HG02938 (cell line): ENCODE results near the gene CNTNAP5.

Experiments
- ATAC-seq: cut with Tn5 transposase; IDR thresholded peaks from one replicate; pipeline ENCODE4 v1.9.1; 2021; ENCODE audit warnings: mild to moderate bottlenecking, moderate library complexity; ENCODE audit not compliant: unreplicated experiment

Gene CNTNAP5

DNA sequence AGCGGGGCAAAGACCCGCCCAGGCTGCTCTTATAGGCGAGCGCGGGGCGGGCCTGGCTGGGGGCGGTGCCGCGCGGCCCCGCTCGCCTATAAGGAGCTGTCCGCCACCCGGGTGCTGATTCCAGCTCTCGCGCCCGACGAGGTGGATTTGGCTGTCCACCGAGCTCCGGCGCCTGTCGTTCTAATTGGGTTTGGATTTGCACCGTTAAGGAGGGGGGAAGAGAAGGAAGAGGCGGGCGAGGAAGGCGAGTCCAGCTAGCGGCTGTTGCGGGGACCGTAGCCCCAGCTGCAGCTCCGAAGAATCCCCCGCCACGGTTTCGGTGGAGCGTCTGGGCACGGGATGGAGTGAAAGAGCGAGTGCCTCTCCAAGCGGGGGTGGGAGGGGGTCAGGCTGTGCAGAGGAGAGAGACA lies at the start of gene CNTNAP5:
Gene CNTNAP5 (plus strand): TSS at position 117 of the 410 bp plus-strand sequence. CDS start 364 bp downstream, outside the sequence.
- no peak for ATAC-seq

- ATAC-seq: no peak
These were observed 48.9 kb upstream of the CNTNAP5 start for GRCh38 chr2:123976054-123976648.

DNA sequence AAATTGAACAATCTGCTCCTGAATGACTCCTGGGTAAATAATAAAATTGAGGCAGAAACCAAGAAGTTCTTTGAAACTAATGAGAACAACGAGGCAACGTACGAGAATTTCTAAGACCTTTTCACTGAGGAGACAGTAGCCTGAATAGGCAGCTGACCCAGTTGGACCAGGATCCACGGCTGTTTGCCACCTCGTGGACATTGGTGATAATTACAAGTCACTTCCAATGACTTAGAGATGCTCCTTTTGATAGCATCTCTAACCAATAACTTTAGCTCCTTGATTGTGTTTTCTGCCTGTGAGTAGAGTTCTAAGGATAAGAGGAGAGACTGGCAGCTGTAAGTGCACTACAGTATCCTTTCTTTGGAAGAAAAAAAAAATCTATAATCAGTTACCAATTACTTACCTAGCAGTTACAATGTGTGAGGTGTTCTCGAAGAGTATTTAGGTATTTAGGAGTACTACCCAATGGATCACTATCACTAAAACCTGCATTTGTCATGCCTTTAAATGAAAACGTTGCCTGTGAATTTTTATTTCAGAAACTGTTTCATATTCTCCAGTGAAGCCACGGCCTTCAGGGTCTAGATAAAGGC lies 31.3 kb upstream of the CNTNAP5 start:
- no peak for ATAC-seq

DNA sequence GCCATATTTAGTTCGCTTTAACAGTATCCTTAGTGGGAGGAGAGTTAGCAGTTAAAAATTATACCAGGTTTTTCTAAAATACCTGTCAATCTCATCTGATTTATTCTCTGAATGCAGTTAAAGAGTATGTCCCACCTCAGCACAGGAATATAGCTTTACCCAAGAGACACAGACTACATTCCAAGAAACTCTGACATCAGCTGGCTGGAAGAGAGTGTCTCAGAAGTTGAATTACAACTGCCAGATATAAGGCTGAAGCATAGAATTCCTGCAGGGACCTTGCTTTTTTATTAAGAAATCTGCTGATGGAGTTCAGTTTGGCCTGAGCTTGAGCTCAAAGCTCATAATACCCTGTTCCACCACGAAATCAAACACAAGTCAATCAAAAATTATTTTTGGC lies 25.4 kb upstream of the CNTNAP5 start:
- no peak for ATAC-seq

GRCh38 chr2:124001696-124002430 lies 23.2 kb upstream of the CNTNAP5 start:
- ATAC-seq: no peak

- no peak for ATAC-seq
These were observed 6.2 kb upstream of the CNTNAP5 start for GRCh38 chr2:124018890-124019289.

DNA sequence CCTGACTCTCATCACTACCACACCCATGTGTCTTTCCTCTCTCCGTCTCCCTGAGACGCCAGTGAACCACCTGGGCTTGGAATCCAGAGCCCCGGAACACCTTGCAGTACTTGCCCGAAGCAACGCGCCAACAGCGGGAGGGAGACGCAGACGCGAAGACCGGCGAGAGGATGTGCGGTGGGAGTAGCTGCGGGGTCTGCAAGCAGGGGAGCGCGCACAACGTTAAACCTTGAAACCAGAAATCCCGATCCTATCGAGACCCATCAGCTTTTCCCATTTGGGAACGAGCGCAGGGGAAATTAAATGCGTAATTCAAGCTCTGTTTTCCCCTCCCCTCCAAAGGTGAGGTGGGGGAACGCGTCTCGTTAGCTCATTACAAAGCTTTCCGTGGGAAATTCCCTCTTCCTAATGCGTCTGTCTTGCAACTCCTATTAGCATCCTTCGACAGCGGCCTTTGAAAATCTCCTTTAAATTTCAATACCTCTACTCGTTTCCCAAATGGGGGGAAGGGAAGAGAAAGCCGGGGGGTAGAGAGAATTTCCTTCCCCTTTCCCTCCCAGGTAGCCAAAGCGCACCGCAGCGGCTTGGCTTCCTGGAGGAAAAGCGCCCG lies 421 bp upstream of the CNTNAP5 start:
- ATAC-seq: no peak

GRCh38 chr2:124025891-124026434 lies 876 bp downstream of the CNTNAP5 start:
- ATAC-seq: no peak

- ATAC-seq: no peak
These were observed 1.4 kb downstream of the CNTNAP5 start for GRCh38 chr2:124026503-124026902.

DNA sequence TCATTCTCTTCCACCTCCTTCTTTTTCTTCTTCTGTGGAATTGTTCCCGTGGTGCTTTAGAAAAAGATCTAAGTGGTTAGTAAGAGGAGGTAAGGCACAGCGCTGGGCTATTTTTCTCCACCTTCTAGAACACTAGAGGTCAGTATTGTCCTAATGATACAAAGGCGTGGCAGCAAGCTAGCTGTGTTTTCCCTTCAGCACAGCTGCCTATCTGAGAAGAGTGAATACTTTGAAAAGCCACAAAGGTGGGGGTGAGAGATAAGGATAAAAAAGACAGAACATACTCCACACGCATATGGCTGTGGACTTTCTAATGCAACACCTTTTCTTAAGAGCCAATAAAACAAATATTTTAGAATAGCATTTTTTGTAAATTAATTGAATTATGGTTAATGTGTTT lies 2.1 kb downstream of the CNTNAP5 start:
- peak; percentile 65 for ATAC-seq

DNA sequence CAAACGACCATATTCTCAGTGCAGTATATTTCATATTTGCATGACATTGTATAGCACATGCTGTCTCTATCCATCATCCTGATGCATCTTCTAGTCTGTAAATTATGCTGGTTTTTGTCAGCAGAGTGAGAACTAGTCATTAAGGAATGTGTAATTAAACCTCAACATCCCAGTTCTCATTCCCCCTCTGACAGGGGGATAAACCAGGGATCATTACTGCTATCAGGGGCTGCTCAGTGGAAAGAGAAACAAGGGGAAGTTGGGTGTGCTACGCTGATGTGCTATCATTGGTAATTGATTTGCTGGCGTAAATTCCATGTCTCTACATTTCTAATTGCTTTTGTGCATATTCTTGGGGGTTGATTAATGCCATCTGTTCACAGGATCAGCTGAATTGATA lies 7.7 kb downstream of the CNTNAP5 start:
- no peak for ATAC-seq

DNA sequence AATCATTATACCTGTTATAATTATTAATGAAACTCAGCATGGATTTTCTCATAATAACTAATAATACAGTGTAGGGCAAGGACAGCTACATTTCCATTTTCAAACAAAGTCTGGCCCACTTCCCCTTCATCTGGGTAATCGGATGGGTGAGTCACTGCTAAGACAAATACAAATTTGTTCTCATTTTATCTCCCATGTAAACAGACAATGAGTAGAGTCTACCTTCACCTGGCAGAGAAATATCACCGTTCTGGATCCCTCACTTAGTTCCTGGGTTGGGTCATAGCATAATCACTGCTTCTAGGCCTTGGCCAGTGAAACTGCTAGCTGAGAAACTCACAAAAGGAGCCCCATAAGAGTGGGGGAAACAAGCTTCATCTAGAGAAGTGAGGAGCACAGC lies 9.2 kb downstream of the CNTNAP5 start:
- ATAC-seq: no peak

DNA sequence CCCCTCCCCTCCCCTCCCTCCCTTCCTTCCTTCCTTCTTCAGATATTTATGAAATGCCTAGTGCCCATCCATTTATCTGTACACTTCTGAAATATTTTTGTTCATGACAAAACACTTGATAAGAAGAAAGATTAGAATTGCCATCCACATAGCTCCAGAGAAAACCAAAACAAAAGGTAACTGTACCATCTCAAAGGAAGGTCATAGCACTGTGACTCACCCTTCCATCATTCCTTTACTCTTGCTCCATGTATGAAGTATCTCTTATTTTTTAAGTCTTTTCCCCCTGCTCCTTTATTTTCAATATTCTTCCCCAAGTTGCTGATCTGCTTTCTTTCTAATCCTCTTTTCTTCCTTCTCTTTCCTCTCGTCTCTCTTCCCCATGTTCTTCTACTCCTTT lies 9.9 kb downstream of the CNTNAP5 start:
- ATAC-seq: no peak

DNA sequence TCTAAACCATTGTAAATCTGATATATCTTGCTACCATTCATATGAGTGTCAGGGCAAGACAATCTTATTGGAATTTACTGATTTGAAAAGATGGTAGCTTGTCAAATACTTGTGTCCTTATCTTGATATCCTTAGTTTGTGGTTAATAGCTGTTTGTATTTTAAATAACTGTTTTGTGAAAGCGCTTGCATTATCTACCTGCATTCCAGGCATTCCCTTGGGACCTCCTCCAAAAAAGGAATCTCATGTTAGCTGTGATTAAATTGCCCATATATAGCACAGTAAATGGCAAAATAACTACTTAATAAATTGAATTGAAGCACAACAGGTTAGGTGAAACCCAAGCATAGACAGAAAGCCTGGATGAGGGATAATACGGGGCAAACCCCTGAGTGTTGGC lies 13.9 kb downstream of the CNTNAP5 start:
- no peak for ATAC-seq

DNA sequence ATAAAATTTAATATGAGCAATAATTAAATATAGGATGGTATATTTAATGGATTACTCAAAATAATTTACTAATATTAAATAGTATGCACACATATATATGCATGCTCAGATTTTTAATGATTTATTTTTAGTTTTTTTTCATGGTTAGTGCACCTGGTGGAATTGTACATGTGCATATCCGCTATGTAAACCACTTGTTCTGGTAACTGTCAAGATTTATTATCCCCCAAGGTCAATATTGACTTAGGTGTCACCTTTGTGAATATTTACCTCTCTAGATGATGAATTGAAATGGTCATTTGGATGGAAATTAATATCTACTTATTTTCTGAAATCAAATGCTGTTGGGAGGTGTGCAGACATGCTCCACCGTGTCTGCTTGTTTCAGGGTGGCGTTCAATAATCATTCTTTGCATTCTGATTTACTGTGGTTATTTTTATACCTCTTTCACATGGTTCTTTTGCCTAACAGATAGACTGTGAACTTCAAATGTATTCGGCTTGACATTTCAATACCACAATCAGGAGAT lies 14.7 kb downstream of the CNTNAP5 start:
- ATAC-seq: no peak

DNA sequence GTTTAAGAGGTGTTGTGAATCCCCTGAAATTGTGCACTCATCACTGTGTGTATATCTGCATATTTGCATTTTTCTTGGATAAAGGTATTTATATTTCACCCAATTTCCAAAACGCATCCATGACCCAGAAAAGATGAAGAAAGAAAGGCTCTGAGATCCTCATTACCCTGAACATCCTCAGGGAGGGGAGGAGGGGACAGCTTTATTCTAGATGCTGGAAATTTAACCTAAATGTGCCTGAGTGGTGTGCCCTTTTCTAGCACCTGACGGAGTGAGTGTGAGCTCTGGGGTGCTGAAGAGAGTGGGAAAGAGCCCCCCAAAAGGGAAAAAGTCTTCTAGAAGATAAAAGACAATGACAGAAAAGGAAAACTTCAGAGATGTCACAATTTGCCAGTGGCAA lies 20.8 kb downstream of the CNTNAP5 start:
- ATAC-seq: no peak

DNA sequence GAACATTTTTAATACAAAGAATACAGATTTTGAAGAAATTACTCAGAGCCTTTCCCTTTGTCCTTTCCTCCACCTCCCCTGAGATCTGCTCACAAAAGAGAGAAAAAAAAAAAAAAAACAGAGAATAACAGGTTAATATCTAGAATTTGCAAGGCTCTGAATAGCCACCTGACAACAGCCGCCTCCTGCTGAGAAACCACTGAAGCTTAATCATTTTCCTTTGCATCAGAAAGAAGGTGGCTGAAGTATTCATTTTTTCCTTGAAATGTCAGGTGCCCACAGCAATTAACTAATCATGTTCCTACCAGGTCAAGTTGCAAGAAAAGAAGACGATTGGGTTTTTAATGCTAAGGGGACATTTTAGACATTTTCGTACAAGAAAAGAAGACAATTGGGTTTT lies 21.2 kb downstream of the CNTNAP5 start:
- ATAC-seq: no peak

DNA sequence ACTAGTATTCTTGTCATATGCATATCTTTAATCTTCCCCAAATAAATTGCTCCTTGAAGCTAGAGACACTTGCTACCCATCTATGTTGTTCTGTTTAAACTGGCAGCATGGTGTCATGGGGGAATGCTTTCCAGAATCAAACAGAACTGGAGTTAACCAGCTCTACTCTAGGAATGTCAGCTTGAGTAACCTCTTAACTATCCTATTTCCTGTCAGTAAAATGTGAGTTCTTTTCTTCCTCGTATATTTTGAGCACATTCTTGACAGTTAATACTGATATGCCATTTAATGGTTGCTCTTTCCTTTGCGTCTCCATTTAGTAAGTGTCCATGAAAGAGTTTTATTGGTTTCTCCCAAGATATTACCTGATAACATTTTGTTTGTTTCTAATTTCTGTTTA lies 23.0 kb downstream of the CNTNAP5 start:
- no peak for ATAC-seq

DNA sequence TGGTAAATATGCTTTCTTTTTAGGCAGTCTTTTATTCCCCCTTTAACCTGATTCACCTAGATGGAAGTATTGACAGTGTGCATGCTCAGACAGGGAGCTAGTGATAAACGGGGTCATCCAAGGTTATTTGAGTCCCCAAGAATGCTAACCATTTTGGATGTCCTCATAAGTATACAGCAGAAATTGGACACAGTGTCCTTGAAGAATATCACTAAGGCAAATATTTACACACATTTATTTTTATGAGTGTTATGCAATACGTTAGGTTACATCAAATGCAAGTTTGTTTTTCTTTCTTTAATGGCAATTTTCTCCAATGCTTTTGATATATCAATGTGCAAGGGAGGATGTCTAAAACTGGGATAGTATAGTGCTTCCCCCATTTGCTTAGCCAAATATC lies 23.6 kb downstream of the CNTNAP5 start:
- ATAC-seq: no peak

- no peak for ATAC-seq
These were observed 24.0 kb downstream of the CNTNAP5 start for GRCh38 chr2:124049136-124049535.

DNA sequence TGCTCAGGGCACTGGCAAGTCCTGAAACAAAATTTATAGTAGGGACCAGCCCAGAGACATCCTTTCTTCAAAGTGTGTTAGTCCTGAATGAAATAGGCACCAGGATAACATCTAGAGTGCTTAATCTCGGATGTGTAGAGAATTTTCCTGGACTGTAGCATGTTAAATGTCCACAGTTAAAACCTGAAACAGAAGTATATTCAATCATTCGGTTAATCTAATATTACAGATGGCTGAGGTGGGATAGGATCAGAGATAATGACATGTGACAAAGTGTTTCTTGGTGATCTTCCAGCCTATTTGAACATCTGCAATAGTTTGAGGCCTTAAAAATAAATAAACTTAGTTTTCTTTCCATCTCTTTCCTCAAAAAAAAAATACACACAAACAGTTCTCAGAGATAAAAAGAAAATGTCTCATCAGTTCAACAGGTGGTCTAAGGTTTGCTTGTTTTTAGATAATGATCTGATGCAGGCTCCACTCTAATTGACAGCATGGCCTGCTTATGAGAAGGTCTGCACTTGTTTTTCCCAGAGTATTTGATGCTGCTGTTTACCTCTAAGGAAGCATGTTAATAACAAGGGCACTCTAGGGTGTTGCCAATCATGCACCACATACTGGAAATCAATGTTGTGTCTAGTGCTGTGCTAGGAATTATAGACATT lies 25.9 kb downstream of the CNTNAP5 start:
- ATAC-seq: no peak
